Kidney (tissue), 14 donors: ENCODE data around the gene TMEM190. TPM values are rescaled to one million over a fixed set of nuclear protein-coding genes. Genes with fewer than 3 reads are reported as not detected.

Experiments used
- DNase-seq, 5 donors: peaks; one replicate each; pipeline ENCODE4 v3.0.0-alpha.2; 2013 to 2020
- FAIRE-seq: peaks from 2 replicates; lab custom pipeline; 2012; peaks lifted over from hg19 to GRCh38; lab: Jason Lieb, UNC
- H3K27ac ChIP-seq, 2 donors: one replicate each; pipeline ENCODE4 v1.7.0; 2013; ENCODE audit warnings: low read depth in 2 of 2, low read length in 2 of 2, inconsistent platforms in 1 of 2
- H3K27me3 ChIP-seq: one replicate; pipeline ENCODE4 v1.7.1; 2013; ENCODE audit warnings: low read length, inconsistent platforms; ENCODE audit not compliant: control insufficient read depth, insufficient read depth
- H3K36me3 ChIP-seq, 3 donors: one replicate each; pipeline versions ENCODE4 v1.7.0 to v1.7.1; 2013; ENCODE audit warnings: low read length in 3 of 3, control low read depth in 1 of 3, inconsistent platforms in 1 of 3; ENCODE audit not compliant: insufficient read depth in 3 of 3, control insufficient read depth in 2 of 3
- H3K4me1 ChIP-seq, 3 donors: one replicate each; pipeline versions ENCODE4 v1.7.0 to v1.7.1; 2013; ENCODE audit warnings: low read length in 3 of 3, inconsistent platforms in 1 of 3, low read depth in 1 of 3; ENCODE audit not compliant: control insufficient read depth in 2 of 3, insufficient read depth in 2 of 3
- H3K4me3 ChIP-seq, 3 donors: one replicate each; pipeline versions ENCODE4 v1.7.0 to v1.8.1; 2013; ENCODE audit warnings: low read length in 3 of 3, control low read depth in 1 of 3, inconsistent platforms in 1 of 3
- H3K9ac ChIP-seq, 3 donors: one replicate each; pipeline versions ENCODE4 v1.7.0 to v1.7.1; 2013; ENCODE audit warnings: low read length in 3 of 3, control low read depth in 1 of 3, inconsistent platforms in 1 of 3
- H3K9me3 ChIP-seq, 3 donors: one replicate each; pipeline versions ENCODE4 v1.7.0 to v1.7.1; 2013; ENCODE audit warnings: low read length in 3 of 3, control low read depth in 1 of 3, inconsistent platforms in 1 of 3; ENCODE audit not compliant: control insufficient read depth in 2 of 3, insufficient read depth in 1 of 3
- CTCF ChIP-seq: IDR thresholded peaks from 3 replicates; pipeline ENCODE4 v1.5.1; 2012; ENCODE audit warnings: mild to moderate bottlenecking, moderate library complexity, borderline replicate concordance; ENCODE audit not compliant: insufficient read depth; ENCODE audit errors: extremely low read depth
- intact Hi-C: fragments of 100-400 bp; cut with DNase I; formaldehyde crosslinking; loops from one replicate; pipeline ENCODE4 v1.11.1; 2022
- polyA plus RNA-seq: library from polyadenylated mRNA; stranded (reverse); fragments of 350-450 nt; fragmentation: Illumina TruSeq; extraction: RNeasy Lipid Tissue Mini Kit (QIAGEN cat#74804); gene quantifications from one replicate; pipeline ENCODE4 v1.2.3, GENCODE V29; 2014; ENCODE audit warnings: low read depth, low replicate concordance; ENCODE audit not compliant: insufficient read depth
- total RNA-seq: library from RNA; stranded (reverse); fragmentation: NEBNext Ultra II Directional; extraction: Animal tissue kit (Norgen Biotek cat#: 25700); gene quantifications from one replicate; pipeline ENCODE4 v1.2.1, GENCODE V29; 2021
- donor health status: control.
- donor health status: control.
- donor health status: control.
- donor health status: control.
- donor health status: control.
- donor health status: DM: yes; HTN: yes; CAD: no.
- donor health status: Normal renal cell carcinoma (clear cell type).

The TMEM190 gene
- total and polyA plus RNA-seq, 2 donors from 2014 or later: not detected

- FAIRE-seq (no peak), DNase-seq (peak in 3 of 5 donors; percentile 55 to 83 (median 67))
- intact Hi-C loops: no loop called here
- no peaks in the 10 kb centered on the region for H3K9me3 ChIP-seq
- no peak for TF ChIP-seq CTCF
- H3K27ac ChIP-seq: no peak overlapping the region
- no peaks in the 10 kb centered on the region for H3K27me3 ChIP-seq
- H3K9ac ChIP-seq: no peak overlapping the region
- no peaks in the 10 kb centered on the region for H3K4me1 ChIP-seq
- no peaks in the 10 kb centered on the region for H3K36me3 ChIP-seq
- no peak overlapping the region for H3K4me3 ChIP-seq
Observed at GRCh38 chr19:55377356-55378131, 918 bp downstream of the TMEM190 start.

GRCh38 chr19:55379174-55379573 lies 2.5 kb downstream of the TMEM190 start:
- peak in 1 of 5 donors; percentile 49 for DNase-seq
- Histone ChIP-seq H3K36me3 (no peaks in the 10 kb centered on the region), H3K9me3 (no peaks in the 10 kb centered on the region), H3K27me3 (no peaks in the 10 kb centered on the region), H3K9ac (no peak overlapping the region), H3K4me3 (no peak overlapping the region), H3K27ac (no peak overlapping the region), H3K4me1 (peaks cover 0 to 2% (median 0%) of the 10 kb centered on the region in 3 donors)
- no peak for FAIRE-seq
- intact Hi-C loops: no loop called here
- TF ChIP-seq CTCF: no peak

GRCh38 chr19:55382013-55382412 lies 5.4 kb downstream of the TMEM190 start:
- Histone ChIP-seq H3K27me3 (no peaks in the 10 kb centered on the region), H3K4me1 (peaks cover 0 to 19% (median 10%) of the 10 kb centered on the region in 3 donors), H3K9ac (no peak overlapping the region), H3K4me3 (no peak overlapping the region), H3K9me3 (no peaks in the 10 kb centered on the region), H3K27ac (no peak overlapping the region), H3K36me3 (peaks cover 0 to 1% (median 0%) of the 10 kb centered on the region in 3 donors)
- intact Hi-C loops: no loop called here
- FAIRE-seq: no peak
- no peak for TF ChIP-seq CTCF
- no peak for DNase-seq
